Pancreas (tissue), 10 donors: ENCODE results near the gene MSMP. TPM values are rescaled to one million over a fixed set of nuclear protein-coding genes. Genes with fewer than 3 reads are reported as not detected.

Source experiments
- ATAC-seq, 4 donors: fragments of 200-7000 bp; cut with Tn5 transposase; one replicate each; pipeline versions ENCODE4 v1.8.0 to v1.9.1; 2020; ENCODE audit warnings: mild to moderate bottlenecking in 4 of 4, moderate library complexity in 4 of 4
- DNase-seq, 6 donors: peaks; one replicate each; pipeline ENCODE4 v3.0.0-alpha.2; 2020
- FAIRE-seq: peaks from 2 replicates; lab custom pipeline; 2012; peaks lifted over from hg19 to GRCh38; lab: Jason Lieb, UNC
- H3K27ac ChIP-seq, 4 donors: fragments of 200-600 bp; sonication (generic); 1 replicate in 3 of 4; 2 replicates in 1 of 4; pipeline versions ENCODE4 v1.5.0 to v1.8.0; 2020
- H3K27me3 ChIP-seq, 4 donors: fragments of 200-600 bp; one replicate each; pipeline ENCODE4 v1.8.0; 2021
- H3K36me3 ChIP-seq, 3 donors: fragments of 200-600 bp; sonication (generic) in 1 of 3; one replicate each; pipeline versions ENCODE4 v1.5.0 to v1.8.0; 2020 to 2021
- H3K4me1 ChIP-seq, 3 donors: fragments of 200-600 bp; one replicate each; pipeline ENCODE4 v1.8.0; 2021
- H3K4me3 ChIP-seq, 4 donors: fragments of 200-600 bp; sonication (generic) in 2 of 4; one replicate each; pipeline versions ENCODE4 v1.5.0 to v1.8.0; 2020 to 2021
- H3K9me3 ChIP-seq, 4 donors: fragments of 200-600 bp; one replicate each; pipeline ENCODE4 v1.8.0; 2021
- WGBS, 2 donors: extraction: QIAGEN DNeasy Blood & Tissue Kit; methylation state at CpG; one replicate each; pipeline ENCODE4 v1.1.7; 2013; 5-methylcytosine and 5-hydroxymethylcytosine counted together
- intact Hi-C, 3 donors: fragments of 100-400 bp; cut with DNase I; formaldehyde crosslinking; loops; one replicate each; pipeline versions ENCODE4 v1.11.1 to v1.14.2; 2022
- polyA plus RNA-seq, 2 donors: library from polyadenylated mRNA; stranded (reverse); fragments of 200-250 nt; gene quantifications; one replicate each; pipeline ENCODE4 v1.2.3, GENCODE V29; 2013
- total RNA-seq, 6 donors: library from RNA; stranded (reverse); fragmentation: NEBNext Ultra II Directional in 4 of 6; extraction: Animal tissue kit (Norgen Biotek cat#: 25700) in 4 of 6; gene quantifications; one replicate each; pipeline versions ENCODE4 v1.2.1 to v1.2.4, GENCODE V29; 2021 to 2023
- TF ChIP-seq, protein P1 (sequence below), 4 donors: fragments of 200-600 bp; sonication (generic) in 3 of 4; IDR thresholded peaks; one replicate each; pipeline versions ENCODE4 v1.5.0 to v1.8.0; 2021; ENCODE audit warnings: antibody characterized with exemption in 4 of 4
- donor health status: healthy with polysubstance abuse.
- donor health status: DM: no; HTN: no; CAD: no; lungs with moderate emphysema.
- donor health status: DM: no; HTN: no; CAD: no.
- donor health status: control.
- donor health status: control.
- donor health status: Bipolar disorder and iron deficiency.
- donor health status: DM: yes; HTN: yes; CAD: no.
- donor health status: DM: no; HTN: no; CAD: no.
- donor health status: DM: no; HTN: no; CAD: no.
- donor health status: DM: yes; HTN: yes; CAD: no.

The MSMP gene
- total and polyA plus RNA-seq, 8 donors, result 0.49 to 2.3 (median 0.67) TPM; not detected in 5

DNA sequence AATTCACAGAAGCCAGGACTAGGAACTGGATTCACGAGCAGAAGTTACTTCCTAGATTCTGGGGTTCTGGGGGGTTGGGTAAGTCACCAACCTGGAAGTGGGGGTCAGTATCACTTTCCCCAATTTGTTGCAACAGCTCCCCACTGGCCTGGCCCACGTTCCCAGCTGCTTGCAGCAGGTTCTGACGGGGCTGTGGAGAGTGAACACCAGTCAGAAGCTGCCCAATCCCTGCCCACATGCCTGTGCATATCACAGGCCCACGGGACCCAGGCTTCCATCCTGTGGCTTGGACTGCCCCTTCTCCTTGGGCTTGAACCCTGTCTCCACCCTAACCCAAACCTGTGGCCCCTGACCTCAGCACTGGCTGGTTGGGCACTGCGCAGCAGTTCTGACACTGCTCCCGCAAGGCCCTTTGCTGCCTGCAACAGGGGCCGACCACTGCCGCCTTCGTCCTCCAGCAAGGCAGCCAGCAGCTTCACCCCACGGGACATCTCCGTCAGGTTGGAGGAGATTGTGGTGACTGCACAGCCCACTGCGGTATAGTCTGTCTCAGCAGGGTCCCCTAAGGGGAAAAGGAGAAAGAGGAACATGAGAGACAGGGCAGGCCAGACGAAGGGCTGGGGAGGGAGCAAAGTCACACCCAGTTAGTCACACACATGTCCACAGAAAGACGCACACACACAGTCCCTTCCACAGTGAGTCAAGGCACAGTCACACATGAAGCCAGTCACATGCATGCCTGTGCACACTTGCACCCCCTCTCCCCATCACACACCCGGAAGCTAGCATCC, 35.2 kb downstream of the MSMP start:
- intact Hi-C loops, result no loop called here
- Histone ChIP-seq H3K36me3 (peaks cover 16 to 99% (median 90%) of the 10 kb centered on the region in 3 donors), H3K4me1 (no peaks in the 10 kb centered on the region), H3K4me3 (no peak overlapping the region), H3K27me3 (no peaks in the 10 kb centered on the region), H3K27ac (no peak overlapping the region), H3K9me3 (no peaks in the 10 kb centered on the region)
- FAIRE-seq (no peak), DNase-seq (no peak), ATAC-seq (no peak)
- WGBS, 2 donors, result 91 to 95% methylated on average over 15 of the region's 15 CpGs
- TF ChIP-seq, protein P1, sequence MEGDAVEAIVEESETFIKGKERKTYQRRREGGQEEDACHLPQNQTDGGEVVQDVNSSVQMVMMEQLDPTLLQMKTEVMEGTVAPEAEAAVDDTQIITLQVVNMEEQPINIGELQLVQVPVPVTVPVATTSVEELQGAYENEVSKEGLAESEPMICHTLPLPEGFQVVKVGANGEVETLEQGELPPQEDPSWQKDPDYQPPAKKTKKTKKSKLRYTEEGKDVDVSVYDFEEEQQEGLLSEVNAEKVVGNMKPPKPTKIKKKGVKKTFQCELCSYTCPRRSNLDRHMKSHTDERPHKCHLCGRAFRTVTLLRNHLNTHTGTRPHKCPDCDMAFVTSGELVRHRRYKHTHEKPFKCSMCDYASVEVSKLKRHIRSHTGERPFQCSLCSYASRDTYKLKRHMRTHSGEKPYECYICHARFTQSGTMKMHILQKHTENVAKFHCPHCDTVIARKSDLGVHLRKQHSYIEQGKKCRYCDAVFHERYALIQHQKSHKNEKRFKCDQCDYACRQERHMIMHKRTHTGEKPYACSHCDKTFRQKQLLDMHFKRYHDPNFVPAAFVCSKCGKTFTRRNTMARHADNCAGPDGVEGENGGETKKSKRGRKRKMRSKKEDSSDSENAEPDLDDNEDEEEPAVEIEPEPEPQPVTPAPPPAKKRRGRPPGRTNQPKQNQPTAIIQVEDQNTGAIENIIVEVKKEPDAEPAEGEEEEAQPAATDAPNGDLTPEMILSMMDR (IDR thresholded peaks at IDR 0.05), result no peak

DNA sequence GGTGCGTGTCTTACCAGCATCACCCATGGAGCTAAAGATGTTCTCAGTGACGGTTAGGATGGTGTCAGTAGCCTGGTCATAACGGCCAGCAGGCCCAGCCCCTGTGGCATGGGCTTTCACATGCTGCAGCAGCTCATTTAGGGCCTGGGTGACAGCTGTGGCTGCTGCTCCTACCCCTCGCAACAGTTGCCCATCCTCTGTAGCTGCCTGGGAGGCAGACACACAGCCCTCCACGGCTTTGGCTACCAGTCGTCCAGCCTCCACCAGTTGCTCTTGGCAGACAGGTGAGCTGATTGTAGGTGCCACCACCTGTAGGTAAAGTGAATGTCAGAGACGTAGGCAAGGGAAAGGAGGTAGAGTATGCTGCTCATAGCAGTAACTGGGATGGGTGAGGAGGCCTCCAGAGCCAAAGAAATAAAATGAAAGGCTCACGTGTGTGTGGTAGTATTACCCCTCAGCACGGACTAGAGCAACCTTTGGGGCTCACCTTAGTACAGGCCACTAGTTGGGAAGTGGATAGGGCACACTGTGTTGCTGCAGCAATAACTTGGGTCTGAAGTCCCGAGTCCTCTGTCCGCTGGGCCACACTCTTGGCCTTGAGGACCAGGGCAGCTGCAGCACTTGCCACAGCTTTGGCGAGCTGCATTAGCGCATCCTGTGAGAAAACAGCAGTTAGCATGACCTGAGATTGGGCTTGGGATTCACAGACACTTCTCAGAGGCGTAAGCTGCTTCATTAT, 36.8 kb downstream of the MSMP start:
- no peaks in the 10 kb centered on the region for H3K9me3 ChIP-seq
- H3K27ac ChIP-seq, result no peak overlapping the region
- intact Hi-C loops, result no loop called here
- FAIRE-seq (no peak), DNase-seq (no peak), ATAC-seq (no peak)
- WGBS, 2 donors, result 89 to 92% methylated on average over 14 of the region's 14 CpGs
- no peaks in the 10 kb centered on the region for H3K4me1 ChIP-seq
- H3K27me3 ChIP-seq, result no peaks in the 10 kb centered on the region
- H3K4me3 ChIP-seq, result no peak overlapping the region
- peaks cover 17 to 99% (median 82%) of the 10 kb centered on the region in 3 donors for H3K36me3 ChIP-seq
- TF ChIP-seq, protein P1 (IDR thresholded peaks at IDR 0.05), result no peak

DNA sequence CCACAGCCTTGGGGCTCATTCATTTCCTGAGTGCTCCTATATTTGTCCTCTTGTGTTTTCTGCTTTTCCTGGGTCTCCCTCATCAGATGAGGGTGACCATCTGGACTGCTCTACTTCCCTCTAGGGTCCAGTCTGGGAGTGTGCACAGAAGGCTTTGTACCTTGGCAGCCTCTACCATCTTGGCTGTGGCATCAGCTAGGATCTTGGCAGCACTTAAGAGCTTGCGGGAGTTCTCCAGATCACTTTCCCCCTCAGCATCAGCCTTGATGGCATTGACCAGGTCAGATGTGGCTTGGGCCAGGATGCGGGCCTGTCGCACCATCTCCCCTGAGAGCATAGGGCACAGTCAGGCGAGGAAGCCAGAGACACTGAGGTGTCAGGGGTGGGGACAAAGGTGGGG, 37.8 kb downstream of the MSMP start:
- 88 to 90% methylated on average over 4 of the region's 4 CpGs for WGBS, 2 donors
- Histone ChIP-seq H3K27ac (no peak overlapping the region), H3K36me3 (peaks cover 17 to 99% (median 78%) of the 10 kb centered on the region in 3 donors)

DNA sequence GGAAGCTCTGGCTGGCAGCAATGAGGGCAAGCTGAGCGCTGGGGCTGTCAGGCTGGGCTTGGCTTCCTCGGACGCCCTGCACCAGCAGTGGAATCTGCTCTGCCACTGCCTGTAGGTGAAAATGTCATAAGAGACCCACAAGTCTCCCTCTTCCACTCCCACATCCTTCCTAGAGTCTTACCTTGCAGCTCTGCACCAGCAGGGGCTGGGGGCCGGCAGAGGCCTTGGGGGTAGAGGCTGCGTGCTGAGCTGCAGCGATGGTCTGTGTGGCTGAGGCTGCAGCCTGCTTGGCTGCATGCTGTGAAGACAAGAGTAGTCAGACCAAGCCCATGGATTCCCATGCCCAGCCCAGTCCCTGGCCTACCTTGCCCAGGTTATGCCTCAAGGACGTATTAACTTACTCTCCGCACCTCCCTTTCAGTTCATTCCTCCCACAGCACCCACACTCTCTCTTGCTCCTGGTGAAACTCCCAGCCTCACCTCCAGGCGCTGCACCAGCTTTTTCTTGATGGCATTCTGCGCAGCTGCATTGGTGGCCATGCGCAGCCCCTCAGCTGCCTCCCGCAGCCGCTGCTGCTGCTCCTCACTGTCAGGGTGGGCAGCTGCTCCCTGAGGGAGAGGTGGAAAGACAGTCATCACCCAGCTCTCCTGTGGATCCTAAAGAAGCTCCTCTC, 39.4 kb downstream of the MSMP start:
- TF ChIP-seq, protein P1 (IDR thresholded peaks at IDR 0.05), result no peak
- H3K27me3 ChIP-seq, result no peaks in the 10 kb centered on the region
- H3K27ac ChIP-seq, result no peak overlapping the region
- intact Hi-C loops, result no loop called here
- H3K4me3 ChIP-seq, result no peak overlapping the region
- H3K36me3 ChIP-seq, result peaks cover 15 to 93% (median 70%) of the 10 kb centered on the region in 3 donors
- no peak for DNase-seq
- WGBS, 2 donors, result 95 to 97% methylated on average over 13 of the region's 13 CpGs
- no peak for ATAC-seq
- no peaks in the 10 kb centered on the region for H3K9me3 ChIP-seq
- H3K4me1 ChIP-seq, result no peaks in the 10 kb centered on the region
- no peak for FAIRE-seq

More for the DNA sequence above, 37.8 kb downstream of the MSMP start:
- intact Hi-C loops, result no loop called here
- no peak overlapping the region for H3K4me3 ChIP-seq
- H3K4me1 ChIP-seq, result no peaks in the 10 kb centered on the region
- no peaks in the 10 kb centered on the region for H3K9me3 ChIP-seq
- DNase-seq (no peak), ATAC-seq (peak in 3 of 4 donors; percentile 18 to 49 (median 48)), FAIRE-seq (no peak)
- no peaks in the 10 kb centered on the region for H3K27me3 ChIP-seq
- TF ChIP-seq, protein P1 (IDR thresholded peaks at IDR 0.05), result no peak
